AG10803 (cell line): ENCODE measurements around the gene METRNL.

Experiments used
- DNase-seq: peaks from one replicate; pipeline ENCODE4 v3.0.0; 2010; ENCODE audit warnings: low read depth
- H3K4me3 ChIP-seq: 2 replicates; pipeline ENCODE4 v1.5.1; 2011; ENCODE audit warnings: mild to moderate bottlenecking, low read length, control low read depth
- TF ChIP-seq, protein P1 (sequence below): conservative IDR thresholded peaks from 2 replicates; pipeline ENCODE4 v1.5.1; 2011; ENCODE audit warnings: mild to moderate bottlenecking, low read length, control low read depth, inconsistent platforms

The METRNL gene

GRCh38 chr17:83143817-83144231 lies 64.4 kb downstream of the METRNL start:
- TF ChIP-seq, protein P1, sequence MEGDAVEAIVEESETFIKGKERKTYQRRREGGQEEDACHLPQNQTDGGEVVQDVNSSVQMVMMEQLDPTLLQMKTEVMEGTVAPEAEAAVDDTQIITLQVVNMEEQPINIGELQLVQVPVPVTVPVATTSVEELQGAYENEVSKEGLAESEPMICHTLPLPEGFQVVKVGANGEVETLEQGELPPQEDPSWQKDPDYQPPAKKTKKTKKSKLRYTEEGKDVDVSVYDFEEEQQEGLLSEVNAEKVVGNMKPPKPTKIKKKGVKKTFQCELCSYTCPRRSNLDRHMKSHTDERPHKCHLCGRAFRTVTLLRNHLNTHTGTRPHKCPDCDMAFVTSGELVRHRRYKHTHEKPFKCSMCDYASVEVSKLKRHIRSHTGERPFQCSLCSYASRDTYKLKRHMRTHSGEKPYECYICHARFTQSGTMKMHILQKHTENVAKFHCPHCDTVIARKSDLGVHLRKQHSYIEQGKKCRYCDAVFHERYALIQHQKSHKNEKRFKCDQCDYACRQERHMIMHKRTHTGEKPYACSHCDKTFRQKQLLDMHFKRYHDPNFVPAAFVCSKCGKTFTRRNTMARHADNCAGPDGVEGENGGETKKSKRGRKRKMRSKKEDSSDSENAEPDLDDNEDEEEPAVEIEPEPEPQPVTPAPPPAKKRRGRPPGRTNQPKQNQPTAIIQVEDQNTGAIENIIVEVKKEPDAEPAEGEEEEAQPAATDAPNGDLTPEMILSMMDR = no peak
- no peak overlapping the region for H3K4me3 ChIP-seq
- DNase-seq = no peak
